Measurements from ENCODE around the gene SH3BGRL3.

Gene SH3BGRL3

GRCh38 chr1:26254404-26254803, 25.5 kb upstream of the SH3BGRL3 start:
- no peak for DNase-seq (ENCODE audit: low spot score)
- no peak for TF ChIP-seq CTCF (IDR thresholded peaks at IDR 0.05; ENCODE audit: extremely low read depth, missing control alignments)

- TF ChIP-seq CTCF (IDR thresholded peaks at IDR 0.05; ENCODE audit: extremely low read depth, missing control alignments): no peak
- no peak for DNase-seq (ENCODE audit: low spot score)
Measured at GRCh38 chr1:26257222-26257621, 22.7 kb upstream of the SH3BGRL3 start.

GRCh38 chr1:26259005-26259404, 20.9 kb upstream of the SH3BGRL3 start:
- TF ChIP-seq CTCF (IDR thresholded peaks at IDR 0.05; ENCODE audit: extremely low read depth, missing control alignments): no peak
- no peak for DNase-seq (ENCODE audit: low spot score)

- no peak for TF ChIP-seq CTCF (IDR thresholded peaks at IDR 0.05; ENCODE audit: extremely low read depth, missing control alignments)
- no peak for DNase-seq (ENCODE audit: low spot score)
Measured at GRCh38 chr1:26259578-26259977, 20.3 kb upstream of the SH3BGRL3 start.

- TF ChIP-seq CTCF (IDR thresholded peaks at IDR 0.05; ENCODE audit: extremely low read depth, missing control alignments): no peak
- no peak for DNase-seq (ENCODE audit: low spot score)
Measured at GRCh38 chr1:26263212-26263611, 16.7 kb upstream of the SH3BGRL3 start.

- TF ChIP-seq CTCF (IDR thresholded peaks at IDR 0.05; ENCODE audit: extremely low read depth, missing control alignments): no peak
- no peak for DNase-seq (ENCODE audit: low spot score)
Measured at GRCh38 chr1:26265405-26265804, 14.5 kb upstream of the SH3BGRL3 start.

GRCh38 chr1:26268290-26269197, 11.3 kb upstream of the SH3BGRL3 start:
- TF ChIP-seq CTCF (IDR thresholded peaks at IDR 0.05; ENCODE audit: extremely low read depth, missing control alignments): no peak
- DNase-seq (ENCODE audit: low spot score): no peak

Data from GM20000 (cell line).